ENCODE results near the gene ZNF337. TPM values are rescaled to one million over a fixed set of nuclear protein-coding genes. Genes with fewer than 3 reads are reported as not detected.

The ZNF337 gene
- total RNA-seq, 1 experiment from 2014 or later: 11.4 TPM

DNA sequence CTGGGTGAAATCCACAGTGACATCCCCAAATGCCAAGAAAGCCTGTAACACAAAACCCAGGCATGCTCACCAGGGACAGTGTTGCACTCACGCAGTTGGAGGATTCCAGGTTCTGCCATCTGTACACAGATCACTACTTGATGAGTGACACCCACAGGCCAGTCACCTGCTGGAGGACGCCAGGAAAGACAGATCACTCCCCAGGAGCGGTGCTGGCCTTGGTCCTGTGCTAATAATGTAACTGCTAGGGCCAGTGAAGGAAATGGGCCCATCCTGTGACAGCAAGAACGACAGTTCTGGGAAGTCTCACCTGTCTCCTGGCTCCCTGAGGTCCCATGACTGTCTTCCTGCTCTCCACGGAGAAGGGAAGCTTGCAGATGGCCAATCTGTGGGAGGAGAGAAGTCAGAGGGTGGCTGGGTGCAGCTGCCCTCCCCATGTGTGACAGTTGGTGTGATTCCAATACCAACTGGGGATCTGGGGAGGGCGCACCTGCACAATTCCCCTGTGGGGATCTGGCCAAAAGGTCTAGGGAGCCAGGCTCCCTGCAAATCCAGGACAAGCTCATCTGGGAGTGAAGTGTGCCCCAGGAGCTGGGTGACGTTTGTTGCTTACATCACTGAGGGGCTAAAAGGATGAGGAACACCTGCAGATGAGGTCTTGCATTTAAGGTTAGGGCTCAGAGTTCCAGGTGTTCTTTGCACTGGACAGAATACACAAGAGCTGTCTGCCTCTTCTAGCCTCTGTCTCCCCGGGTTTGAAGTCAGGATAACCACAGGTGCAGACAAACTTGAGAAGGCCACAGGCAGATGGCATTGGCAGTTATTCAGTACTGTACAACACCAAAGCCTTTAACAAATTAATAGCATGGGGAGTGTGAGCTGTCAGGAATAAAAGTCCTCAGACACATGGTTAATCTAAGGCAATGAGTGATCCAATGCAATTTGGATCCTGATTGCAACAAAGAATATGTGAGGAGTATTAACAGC, 10.3 kb downstream of the ZNF337 start:
- no TSS peak for BruUV-seq (replicated peaks)
- Histone ChIP-seq H3K4me3 (replicated peaks in 1 of 2; ENCODE audit: low read depth in 1 of 2, low read length in 2 of 2) (no peak overlapping the region), H3K4me1 (ENCODE audit: control insufficient read depth in 1 of 2, insufficient read depth in 2 of 2, low read length in 2 of 2) (no peaks in the 10 kb centered on the region), H3K79me2 (ENCODE audit: insufficient read depth, low read length) (0 out of 2 replicates have a peak, but pooled peaks cover 5% of the 10 kb centered on the region), H3K4me2 (ENCODE audit: low read length) (no peak overlapping the region), H3K9me2 (ENCODE audit: insufficient read depth) (no peaks in the 10 kb centered on the region), H3K36me3 (ENCODE audit: control insufficient read depth in 1 of 2, insufficient read depth in 2 of 2, low read length in 2 of 2) (peaks cover 4 to 6% of the 10 kb centered on the region in 2 experiments; a peak in 3 of 4 replicates), H3K9me3 (ENCODE audit: control insufficient read depth in 1 of 2, insufficient read depth in 1 of 2, low read depth in 1 of 2, low read length in 2 of 2) (no peaks in the 10 kb centered on the region), H2AFZ (ENCODE audit: low read depth, low read length, poor library complexity, severe bottlenecking) (no peak overlapping the region), H3K27ac (ENCODE audit: low read depth, low read length) (no peak overlapping the region), H4K20me1 (ENCODE audit: insufficient read depth) (no peaks in the 10 kb centered on the region), H3K9ac (ENCODE audit: low read length) (no peak overlapping the region), H3K27me3 (ENCODE audit: insufficient read depth, low read length) (no peaks in the 10 kb centered on the region)
- POLR2A ChIA-PET: no interaction called here
- CTCF ChIA-PET: no interaction called here
- no peak for TF ChIP-seq SIN3A (IDR thresholded peaks at IDR 0.05; ENCODE audit: low read depth)
- TF ChIP-seq, protein P1, sequence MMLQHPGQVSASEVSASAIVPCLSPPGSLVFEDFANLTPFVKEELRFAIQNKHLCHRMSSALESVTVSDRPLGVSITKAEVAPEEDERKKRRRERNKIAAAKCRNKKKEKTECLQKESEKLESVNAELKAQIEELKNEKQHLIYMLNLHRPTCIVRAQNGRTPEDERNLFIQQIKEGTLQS (IDR thresholded peaks at IDR 0.05): no peak
- TF ChIP-seq, protein P2, sequence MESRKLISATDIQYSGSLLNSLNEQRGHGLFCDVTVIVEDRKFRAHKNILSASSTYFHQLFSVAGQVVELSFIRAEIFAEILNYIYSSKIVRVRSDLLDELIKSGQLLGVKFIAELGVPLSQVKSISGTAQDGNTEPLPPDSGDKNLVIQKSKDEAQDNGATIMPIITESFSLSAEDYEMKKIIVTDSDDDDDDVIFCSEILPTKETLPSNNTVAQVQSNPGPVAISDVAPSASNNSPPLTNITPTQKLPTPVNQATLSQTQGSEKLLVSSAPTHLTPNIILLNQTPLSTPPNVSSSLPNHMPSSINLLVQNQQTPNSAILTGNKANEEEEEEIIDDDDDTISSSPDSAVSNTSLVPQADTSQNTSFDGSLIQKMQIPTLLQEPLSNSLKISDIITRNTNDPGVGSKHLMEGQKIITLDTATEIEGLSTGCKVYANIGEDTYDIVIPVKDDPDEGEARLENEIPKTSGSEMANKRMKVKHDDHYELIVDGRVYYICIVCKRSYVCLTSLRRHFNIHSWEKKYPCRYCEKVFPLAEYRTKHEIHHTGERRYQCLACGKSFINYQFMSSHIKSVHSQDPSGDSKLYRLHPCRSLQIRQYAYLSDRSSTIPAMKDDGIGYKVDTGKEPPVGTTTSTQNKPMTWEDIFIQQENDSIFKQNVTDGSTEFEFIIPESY (IDR thresholded peaks at IDR 0.05; ENCODE audit: extremely low read depth, insufficient replicate concordance, low read length): no peak
- TF ChIP-seq, protein P3, sequence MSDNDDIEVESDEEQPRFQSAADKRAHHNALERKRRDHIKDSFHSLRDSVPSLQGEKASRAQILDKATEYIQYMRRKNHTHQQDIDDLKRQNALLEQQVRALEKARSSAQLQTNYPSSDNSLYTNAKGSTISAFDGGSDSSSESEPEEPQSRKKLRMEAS (IDR thresholded peaks at IDR 0.05): no peak
- no peak for TF ChIP-seq SRF (IDR thresholded peaks at IDR 0.05; ENCODE audit: low read depth)
- TF ChIP-seq, protein P4, sequence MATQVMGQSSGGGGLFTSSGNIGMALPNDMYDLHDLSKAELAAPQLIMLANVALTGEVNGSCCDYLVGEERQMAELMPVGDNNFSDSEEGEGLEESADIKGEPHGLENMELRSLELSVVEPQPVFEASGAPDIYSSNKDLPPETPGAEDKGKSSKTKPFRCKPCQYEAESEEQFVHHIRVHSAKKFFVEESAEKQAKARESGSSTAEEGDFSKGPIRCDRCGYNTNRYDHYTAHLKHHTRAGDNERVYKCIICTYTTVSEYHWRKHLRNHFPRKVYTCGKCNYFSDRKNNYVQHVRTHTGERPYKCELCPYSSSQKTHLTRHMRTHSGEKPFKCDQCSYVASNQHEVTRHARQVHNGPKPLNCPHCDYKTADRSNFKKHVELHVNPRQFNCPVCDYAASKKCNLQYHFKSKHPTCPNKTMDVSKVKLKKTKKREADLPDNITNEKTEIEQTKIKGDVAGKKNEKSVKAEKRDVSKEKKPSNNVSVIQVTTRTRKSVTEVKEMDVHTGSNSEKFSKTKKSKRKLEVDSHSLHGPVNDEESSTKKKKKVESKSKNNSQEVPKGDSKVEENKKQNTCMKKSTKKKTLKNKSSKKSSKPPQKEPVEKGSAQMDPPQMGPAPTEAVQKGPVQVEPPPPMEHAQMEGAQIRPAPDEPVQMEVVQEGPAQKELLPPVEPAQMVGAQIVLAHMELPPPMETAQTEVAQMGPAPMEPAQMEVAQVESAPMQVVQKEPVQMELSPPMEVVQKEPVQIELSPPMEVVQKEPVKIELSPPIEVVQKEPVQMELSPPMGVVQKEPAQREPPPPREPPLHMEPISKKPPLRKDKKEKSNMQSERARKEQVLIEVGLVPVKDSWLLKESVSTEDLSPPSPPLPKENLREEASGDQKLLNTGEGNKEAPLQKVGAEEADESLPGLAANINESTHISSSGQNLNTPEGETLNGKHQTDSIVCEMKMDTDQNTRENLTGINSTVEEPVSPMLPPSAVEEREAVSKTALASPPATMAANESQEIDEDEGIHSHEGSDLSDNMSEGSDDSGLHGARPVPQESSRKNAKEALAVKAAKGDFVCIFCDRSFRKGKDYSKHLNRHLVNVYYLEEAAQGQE (IDR thresholded peaks at IDR 0.05; ENCODE audit: low read depth): no peak
- TF ChIP-seq FOSL1 (IDR thresholded peaks at IDR 0.05; ENCODE audit: low read depth): no peak
- TF ChIP-seq SP1 (IDR thresholded peaks at IDR 0.05; ENCODE audit: low read depth): no peak
- TF ChIP-seq ZNF274 (IDR thresholded peaks at IDR 0.05; ENCODE audit: low read depth, low read length): no peak
- no peak for TF ChIP-seq POLR2A (IDR thresholded peaks at IDR 0.05; ENCODE audit: borderline replicate concordance, extremely low read depth, insufficient read depth, insufficient read length)
- no peak for TF ChIP-seq TCF7L2 (IDR thresholded peaks at IDR 0.05; ENCODE audit: borderline replicate concordance, extremely low read depth, insufficient read depth, insufficient read length)
- ATAC-seq (peak; percentile 52), DNase-seq (ENCODE audit: low read depth, low spot score) (no peak)
- RAD21 ChIA-PET (ENCODE audit: low non-redundant PET in 1 of 2, low total read pairs in 2 of 2, uncharacterized antibody in 2 of 2, unreplicated experiment in 2 of 2): no interaction called here
- intact Hi-C loops (cut with micrococcal nuclease): no loop called here
